NCI-H526 (cell line): ENCODE results near the gene UBE3B.

Source experiments
- DNase-seq, 2 experiments: peaks; one replicate each; lab custom pipeline; 2025; lab: John Stamatoyannopoulos, UW

The UBE3B gene

GRCh38 chr12:109552971-109553370 lies 75.5 kb downstream of the UBE3B start:
- no peak for DNase-seq

GRCh38 chr12:109553483-109553882 lies 76.0 kb downstream of the UBE3B start:
- no peak for DNase-seq

DNA sequence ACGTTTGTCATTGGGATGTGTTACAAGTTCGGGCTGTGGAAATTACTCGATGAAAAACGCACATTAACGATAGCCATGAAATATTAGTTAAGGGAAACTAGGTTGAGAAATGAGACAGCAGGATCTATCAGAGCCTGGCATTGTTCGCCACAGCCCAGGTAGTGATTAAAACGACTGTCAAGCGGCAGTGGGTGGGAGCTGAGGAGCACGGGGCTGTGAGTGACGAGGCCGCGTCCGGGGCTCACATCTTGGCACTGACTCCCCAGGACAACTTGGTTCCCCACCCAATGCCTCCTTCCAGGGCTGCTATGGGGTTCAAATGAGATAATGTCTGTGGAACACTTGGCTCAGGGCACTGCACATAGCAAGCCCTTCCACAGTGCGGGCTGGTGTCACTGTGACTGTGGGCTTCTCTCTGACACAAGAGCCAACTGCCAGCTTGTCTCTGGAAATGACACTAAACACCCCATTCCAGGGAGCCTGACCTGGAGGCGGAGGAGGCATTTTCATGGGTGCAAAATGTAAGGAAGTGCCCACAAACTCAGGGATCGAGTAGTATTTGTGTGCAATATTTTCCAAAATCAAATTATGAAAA lies 76.6 kb downstream of the UBE3B start:
- no peak for DNase-seq

DNA sequence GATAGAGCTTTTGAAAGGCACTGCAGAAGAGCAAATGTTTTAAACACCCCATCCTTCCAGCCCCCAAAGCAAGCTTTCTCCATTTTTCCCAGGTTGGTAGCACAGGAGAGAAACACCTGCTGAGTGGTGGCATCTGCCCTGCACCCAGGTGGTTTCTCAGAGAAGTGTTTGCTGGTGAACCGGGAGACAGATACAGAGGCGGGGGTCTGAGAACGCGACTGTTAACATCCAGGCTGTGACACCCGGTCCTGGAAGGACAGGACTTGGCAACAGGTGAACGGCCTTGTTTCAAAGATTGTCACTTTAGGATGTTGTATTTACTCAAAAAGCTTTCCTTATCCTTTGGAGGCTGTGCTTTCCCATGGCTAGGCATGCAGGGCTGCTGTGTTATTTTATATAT lies 77.3 kb downstream of the UBE3B start:
- DNase-seq, result no peak

DNA sequence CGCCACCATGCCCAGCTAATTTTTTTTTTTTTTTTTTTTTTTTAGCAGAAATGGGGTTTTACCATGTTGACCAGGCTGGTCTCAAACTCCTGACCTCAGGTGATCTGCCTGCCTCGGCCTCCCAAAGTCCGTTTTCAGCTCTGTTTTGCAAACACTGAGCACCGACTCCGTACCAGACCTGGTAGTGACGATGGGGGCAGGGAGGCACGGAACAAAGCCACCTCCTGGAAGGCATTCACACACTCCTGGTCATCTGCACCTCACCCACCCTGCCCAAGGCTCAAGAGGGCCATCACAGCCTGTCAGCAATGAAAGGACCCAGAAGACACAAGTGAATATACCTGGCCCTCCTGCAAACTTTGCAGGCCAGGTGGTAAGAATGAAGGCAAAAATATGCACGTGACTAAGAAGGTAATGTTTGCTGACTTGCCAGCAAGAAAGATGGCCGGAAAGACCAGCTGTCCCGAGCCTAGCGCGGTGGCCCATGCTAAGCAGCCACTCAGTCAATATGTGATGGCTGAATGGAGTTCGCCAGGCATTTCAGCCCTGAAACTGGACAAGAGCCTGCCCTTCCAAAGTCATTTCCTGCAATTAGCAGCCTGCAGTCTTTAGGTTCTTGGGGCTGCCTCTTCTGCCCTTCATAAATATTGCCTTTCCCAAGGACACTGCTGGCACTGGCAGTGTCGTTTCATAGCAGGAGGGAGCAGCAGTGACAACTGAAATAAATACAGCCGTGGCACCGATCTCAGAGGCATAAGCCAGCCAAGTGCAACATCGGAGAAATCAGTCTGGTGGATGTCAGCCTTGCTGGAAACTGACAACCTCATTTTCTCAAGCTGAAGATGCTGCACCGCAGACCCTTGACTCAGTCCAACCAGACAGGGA lies 78.2 kb downstream of the UBE3B start:
- DNase-seq, result no peak

DNA sequence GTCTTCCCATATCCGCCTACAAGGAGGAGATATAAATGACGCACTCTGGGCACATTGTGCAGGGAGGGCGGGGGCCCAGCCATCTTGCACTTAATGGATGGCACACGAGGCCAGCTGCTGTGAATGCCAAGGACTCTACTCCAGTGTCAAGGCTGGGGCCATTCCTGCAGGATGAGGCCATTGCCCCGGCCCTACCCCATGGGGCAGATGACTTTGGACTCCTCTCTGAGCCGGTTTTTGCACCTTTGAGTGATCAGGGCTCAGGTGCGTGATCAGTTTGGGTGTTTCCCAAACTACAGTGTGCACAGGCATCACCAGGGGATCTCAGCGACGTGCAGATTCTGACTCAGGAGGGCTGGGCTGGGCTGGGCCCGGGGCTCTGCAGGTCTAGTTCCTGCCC lies 79.8 kb downstream of the UBE3B start:
- DNase-seq, result no peak

- DNase-seq, result no peak
Observed at GRCh38 chr12:109557805-109558204, 80.4 kb downstream of the UBE3B start.

DNA sequence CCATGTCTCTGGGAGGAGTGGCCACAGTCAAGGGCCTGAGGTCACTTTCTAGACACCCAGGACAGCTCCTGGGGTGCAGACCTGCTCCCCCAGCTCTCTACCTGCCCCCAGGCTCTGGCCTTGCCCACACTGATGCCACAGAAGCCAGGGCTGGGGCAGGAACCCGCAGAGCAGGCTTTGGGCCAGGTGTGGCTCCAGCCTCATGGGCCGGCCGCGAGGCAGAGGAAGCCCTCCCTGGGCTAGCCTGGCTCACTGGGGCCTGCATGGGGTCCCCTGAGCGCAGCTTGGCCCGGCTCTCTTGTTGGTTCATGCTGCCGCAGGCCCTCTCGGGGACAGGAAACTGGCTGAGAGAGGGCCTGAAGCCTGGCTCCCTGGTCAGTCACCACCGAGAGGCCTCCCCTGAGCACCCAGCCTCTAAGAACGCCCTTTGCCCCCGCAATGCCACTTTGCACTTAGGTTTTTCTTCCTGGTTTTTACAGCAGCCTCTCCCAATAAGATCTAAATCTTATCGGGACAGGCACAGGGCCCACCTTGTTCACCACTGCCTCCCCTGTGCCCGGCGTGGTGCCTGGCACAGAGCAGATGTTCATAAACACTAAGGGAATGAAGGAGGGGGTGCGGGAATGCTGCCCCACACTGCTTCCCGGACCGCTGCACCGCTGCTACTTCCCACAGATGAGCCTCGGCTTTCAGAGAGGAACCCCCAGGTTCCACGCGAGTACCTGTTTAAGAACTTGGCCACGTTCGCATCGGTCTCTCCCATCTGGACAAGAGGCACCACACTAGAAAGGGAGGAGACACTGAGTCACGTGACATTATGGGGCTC lies 81.2 kb downstream of the UBE3B start:
- DNase-seq, result no peak

DNA sequence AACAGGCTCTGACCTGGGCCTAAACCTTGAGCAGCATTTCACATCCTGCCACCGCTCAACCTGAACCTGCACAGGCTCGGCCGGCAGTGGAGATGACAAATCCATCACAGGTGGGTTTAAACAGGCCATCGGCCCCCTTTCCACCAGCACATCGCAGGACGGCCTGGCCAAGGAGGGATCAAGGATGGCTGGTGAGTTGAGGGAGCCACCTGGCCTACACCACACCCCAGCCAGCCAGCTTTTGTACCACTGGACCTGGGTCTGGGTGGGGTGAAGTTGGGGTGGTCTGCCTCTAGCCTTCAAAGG lies 81.7 kb downstream of the UBE3B start:
- DNase-seq, result no peak

DNA sequence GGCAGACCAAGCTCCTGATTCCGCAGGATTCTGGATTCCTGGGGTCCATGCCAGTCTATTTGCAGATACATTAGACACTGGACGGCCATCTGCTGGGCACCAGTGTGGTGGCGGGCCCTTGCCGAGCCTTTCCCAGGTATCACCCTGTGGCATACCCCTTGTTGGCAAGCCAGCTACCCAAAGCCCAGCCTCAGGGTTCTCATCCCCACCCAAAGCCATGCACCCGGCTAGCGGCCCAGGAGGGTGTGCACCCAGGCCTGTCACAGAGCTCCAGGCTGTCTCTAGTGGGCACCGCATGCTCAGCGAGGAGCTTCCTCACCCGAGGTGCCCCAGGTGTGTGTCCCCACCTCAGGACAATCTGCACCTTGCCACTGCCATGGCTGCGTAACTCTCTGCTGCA lies 82.2 kb downstream of the UBE3B start:
- no peak for DNase-seq

GRCh38 chr12:109560867-109561710 lies 83.7 kb downstream of the UBE3B start:
- no peak for DNase-seq

DNA sequence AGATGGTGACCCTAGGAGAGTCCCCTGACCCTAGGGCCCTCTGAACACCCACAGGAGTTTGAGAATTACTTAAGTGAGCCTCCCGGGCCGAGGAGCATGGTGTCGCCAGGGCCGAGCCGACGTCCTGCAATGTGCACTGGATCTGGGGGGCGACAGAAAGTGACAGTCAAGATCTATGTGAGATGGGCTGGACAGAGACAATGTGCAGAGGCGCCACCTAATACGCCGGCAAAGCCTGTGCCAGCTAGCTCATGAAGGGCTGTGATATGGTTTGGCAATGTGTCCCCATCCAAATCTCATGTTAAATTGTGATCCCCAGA lies 84.2 kb downstream of the UBE3B start:
- no peak for DNase-seq

DNA sequence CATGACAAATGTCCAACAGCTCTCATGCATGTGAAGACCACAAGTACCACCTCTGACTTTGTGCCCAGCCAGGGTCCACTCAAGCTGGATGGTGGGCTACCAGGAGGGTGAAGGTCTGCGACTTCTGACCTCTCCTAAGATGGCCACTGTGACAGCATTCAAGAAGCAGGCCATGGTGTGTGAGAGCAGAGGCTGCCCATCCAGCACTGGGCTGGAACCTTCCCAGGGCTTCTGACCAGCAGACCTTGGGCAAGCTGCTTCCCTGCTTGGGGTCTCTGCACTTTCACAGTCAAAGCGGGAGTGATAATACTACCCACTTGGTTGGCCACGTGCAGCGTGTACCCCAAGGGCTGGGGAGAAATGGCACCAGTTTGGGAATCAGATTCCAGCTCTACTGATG lies 85.4 kb downstream of the UBE3B start:
- no peak for DNase-seq

GRCh38 chr12:109563291-109564284 lies 86.2 kb downstream of the UBE3B start:
- no peak for DNase-seq

DNA sequence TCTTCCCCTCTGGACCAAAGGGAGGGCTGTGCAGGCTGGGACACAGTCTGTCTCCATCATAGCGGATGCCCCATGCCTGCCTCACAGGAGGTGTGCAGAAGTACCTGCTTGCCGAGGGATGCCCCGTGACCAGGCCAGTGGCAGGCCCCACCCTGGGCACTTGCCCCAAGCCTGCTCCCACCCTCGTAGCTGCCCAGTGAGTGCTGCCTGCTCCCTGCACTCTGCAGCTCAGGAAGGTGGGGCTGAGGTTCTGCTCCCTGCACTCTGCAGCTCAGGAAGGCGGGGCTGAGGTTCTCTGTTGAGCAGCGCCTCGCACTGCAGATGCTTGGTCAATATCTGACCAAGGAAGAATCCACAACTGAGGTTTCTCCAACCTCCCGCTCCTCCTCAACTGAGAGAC lies 89.0 kb downstream of the UBE3B start:
- DNase-seq, result no peak

- no peak for DNase-seq
Observed at GRCh38 chr12:109567296-109567695, 89.9 kb downstream of the UBE3B start.

- DNase-seq, result no peak
Observed at GRCh38 chr12:109567967-109568366, 90.5 kb downstream of the UBE3B start.

- DNase-seq, result no peak
Observed at GRCh38 chr12:109568486-109568885, 91.1 kb downstream of the UBE3B start.

DNA sequence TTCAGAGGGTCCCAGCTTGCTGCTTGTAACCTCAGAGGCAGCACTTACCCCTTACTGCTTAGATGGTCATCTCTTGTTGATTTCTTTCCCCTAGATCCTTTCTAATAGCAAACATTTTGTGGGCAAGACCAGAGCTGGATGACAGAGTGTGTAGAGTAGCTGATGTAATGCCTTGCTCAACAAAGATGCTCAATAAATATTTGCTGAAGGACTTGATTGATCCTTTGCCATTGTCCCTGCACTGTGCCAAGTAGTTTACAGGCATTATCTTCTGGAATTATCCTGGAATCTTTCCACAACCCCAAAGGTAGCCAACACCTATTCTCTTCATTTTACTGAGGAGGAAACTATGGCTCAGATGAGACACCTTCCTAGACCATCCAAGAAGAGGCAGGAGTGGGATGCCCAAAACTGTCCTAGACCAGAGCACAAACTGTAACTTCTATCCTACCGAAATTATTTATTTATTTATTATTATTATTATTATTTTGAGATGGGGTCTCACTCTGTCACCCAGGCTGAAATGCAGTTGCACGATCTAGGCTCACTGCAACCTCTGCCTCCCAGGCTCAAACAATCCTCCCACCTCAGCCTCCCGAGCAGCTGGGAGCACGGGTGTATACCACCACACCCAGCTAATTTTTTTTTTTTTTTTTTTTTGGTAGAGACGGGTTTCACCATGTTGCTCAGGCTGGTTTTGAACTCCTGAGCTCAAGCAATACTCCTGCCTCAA lies 94.5 kb downstream of the UBE3B start:
- DNase-seq, result no peak

GRCh38 chr12:109572506-109572845 lies 95.0 kb downstream of the UBE3B start:
- DNase-seq, result no peak
